GM23338 (cell line): ENCODE results near the gene SLC25A18.
"Not testable (repeated sequence)": the region's sequence is repeated elsewhere in the genome, so short reads cannot be mapped to it uniquely, and the experiment has no call there.

ENCODE experiments used
- STAT1 ChIP-seq: IDR thresholded peaks from one replicate; pipeline ENCODE4 v1.6.1; 2016; ENCODE audit warnings: antibody characterized with exemption; ENCODE audit not compliant: unreplicated experiment
- TF ChIP-seq, protein P1 (sequence below), 2 experiments: fragments of 200-600 bp in 1 of 2; sonication (generic) in 1 of 2; conservative IDR thresholded peaks; 2 replicates each; pipeline versions ENCODE4 v1.5.1 to v1.6.1; 2016 to 2017; ENCODE audit warnings: antibody characterized with exemption in 2 of 2, low read depth in 2 of 2, mild to moderate bottlenecking in 2 of 2, moderate library complexity in 1 of 2
- TF ChIP-seq, protein P2 (sequence below): IDR thresholded peaks from one replicate; pipeline ENCODE4 v1.6.1; 2018; ENCODE audit warnings: antibody characterized with exemption; ENCODE audit not compliant: unreplicated experiment

DNA sequence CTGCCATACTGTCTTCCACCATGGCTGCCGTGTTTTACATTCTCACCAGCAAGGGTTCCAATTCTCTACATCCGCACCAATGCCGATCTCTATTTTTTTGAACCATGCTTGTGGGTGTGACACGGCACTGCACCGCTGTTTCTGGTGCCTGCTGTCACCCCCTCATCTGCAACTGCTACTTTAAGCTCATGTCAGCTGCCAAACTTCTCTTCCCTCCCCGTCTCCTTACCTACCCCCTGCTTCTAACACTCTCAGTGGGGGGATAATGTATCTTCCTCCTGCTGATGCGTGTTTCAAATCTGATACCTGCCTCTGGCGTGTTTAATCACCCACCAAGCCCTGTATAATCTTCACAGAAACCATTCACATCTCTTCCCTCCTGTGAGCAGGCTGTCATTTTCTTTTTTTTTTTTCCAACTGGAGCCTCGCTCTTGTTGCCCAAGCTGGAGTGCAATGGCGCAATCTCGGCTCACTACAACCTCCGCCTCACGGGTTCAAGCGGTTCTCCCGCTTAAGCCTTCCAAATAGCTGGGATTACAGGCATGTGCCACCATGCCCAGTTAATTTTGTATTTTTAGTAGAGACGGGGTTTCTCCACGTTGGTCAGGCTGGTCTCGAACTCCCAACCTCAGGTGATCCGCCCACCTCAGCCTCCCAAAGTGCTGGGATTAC lies 2.9 kb downstream of the SLC25A18 start:
- TF ChIP-seq, protein P1, sequence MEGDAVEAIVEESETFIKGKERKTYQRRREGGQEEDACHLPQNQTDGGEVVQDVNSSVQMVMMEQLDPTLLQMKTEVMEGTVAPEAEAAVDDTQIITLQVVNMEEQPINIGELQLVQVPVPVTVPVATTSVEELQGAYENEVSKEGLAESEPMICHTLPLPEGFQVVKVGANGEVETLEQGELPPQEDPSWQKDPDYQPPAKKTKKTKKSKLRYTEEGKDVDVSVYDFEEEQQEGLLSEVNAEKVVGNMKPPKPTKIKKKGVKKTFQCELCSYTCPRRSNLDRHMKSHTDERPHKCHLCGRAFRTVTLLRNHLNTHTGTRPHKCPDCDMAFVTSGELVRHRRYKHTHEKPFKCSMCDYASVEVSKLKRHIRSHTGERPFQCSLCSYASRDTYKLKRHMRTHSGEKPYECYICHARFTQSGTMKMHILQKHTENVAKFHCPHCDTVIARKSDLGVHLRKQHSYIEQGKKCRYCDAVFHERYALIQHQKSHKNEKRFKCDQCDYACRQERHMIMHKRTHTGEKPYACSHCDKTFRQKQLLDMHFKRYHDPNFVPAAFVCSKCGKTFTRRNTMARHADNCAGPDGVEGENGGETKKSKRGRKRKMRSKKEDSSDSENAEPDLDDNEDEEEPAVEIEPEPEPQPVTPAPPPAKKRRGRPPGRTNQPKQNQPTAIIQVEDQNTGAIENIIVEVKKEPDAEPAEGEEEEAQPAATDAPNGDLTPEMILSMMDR (conservative IDR thresholded peaks at IDR 0.05; ENCODE audit: low read depth in 2 of 2) = not testable (repeated sequence)
- TF ChIP-seq STAT1 = not testable (repeated sequence)
- TF ChIP-seq, protein P2, sequence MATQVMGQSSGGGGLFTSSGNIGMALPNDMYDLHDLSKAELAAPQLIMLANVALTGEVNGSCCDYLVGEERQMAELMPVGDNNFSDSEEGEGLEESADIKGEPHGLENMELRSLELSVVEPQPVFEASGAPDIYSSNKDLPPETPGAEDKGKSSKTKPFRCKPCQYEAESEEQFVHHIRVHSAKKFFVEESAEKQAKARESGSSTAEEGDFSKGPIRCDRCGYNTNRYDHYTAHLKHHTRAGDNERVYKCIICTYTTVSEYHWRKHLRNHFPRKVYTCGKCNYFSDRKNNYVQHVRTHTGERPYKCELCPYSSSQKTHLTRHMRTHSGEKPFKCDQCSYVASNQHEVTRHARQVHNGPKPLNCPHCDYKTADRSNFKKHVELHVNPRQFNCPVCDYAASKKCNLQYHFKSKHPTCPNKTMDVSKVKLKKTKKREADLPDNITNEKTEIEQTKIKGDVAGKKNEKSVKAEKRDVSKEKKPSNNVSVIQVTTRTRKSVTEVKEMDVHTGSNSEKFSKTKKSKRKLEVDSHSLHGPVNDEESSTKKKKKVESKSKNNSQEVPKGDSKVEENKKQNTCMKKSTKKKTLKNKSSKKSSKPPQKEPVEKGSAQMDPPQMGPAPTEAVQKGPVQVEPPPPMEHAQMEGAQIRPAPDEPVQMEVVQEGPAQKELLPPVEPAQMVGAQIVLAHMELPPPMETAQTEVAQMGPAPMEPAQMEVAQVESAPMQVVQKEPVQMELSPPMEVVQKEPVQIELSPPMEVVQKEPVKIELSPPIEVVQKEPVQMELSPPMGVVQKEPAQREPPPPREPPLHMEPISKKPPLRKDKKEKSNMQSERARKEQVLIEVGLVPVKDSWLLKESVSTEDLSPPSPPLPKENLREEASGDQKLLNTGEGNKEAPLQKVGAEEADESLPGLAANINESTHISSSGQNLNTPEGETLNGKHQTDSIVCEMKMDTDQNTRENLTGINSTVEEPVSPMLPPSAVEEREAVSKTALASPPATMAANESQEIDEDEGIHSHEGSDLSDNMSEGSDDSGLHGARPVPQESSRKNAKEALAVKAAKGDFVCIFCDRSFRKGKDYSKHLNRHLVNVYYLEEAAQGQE = not testable (repeated sequence)
